ENCODE data around the gene AGBL4.

AGBL4 gene

DNA sequence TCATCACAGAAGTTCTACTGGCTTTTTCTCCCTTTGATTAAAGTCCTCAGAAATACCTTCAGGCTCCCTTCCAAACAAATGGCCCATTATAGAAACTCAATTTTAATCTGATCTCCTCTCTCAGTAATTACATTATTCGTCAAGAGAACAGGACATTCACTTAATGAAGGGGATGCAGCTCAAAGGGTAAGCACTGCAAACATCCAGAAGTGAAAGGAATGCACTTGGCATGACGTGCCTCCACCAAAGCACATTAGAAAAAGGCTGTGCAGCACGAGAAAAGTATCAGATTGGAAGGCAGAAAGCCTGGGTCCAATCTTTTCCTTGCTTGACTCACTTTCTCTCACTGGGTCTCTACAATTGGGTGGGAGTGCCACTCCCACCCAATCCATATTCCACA lies 1024.4 kb downstream of the AGBL4 start:
- DNase-seq, result no peak

DNA sequence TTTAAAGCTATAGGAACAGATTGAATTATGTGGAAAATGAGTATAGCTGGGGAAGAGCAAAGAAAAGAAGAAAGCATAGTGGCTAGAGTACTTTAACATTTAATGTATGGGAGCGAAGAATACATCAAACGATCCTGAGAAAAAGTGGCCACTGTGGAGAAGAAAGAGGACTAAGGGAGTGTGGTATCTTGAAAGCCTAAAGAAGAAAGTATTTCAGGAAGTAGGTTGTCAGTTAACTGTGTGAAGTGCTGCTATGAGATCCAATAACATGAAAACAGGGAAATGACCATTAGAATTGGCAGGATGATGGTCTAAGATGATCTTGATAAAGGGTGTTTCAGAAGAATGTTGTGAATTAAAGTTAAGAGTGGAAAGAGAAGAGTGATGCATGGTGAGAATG lies 1027.4 kb downstream of the AGBL4 start:
- DNase-seq, result no peak

GRCh38 chr1:48988633-48989197 lies 1035.0 kb downstream of the AGBL4 start:
- no peak for DNase-seq

- no peak for DNase-seq
These were observed 1043.8 kb downstream of the AGBL4 start for GRCh38 chr1:48979940-48980339.

DNA sequence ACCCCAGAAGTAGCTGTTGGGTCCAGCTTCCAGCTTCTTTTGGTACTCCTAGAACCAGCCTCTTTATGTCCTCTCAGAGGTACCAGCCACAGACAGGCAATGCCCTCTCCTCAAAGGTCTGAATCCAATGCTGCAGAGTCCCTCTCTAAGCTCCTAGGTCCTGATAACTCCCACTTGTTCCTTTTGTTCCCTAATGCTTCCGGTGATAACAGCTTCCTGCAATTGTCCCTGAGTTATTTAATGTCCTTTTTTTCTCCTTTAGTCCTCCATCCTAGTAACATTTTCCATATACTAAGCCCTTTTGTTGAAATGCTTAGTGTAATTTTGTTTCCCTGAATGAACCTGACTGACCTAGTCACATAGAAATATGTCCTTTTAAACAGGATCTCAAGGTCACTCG lies 1045.3 kb downstream of the AGBL4 start:
- DNase-seq, result no peak

- no peak for DNase-seq
These were observed 1046.5 kb downstream of the AGBL4 start for GRCh38 chr1:48977273-48977672.

DNA sequence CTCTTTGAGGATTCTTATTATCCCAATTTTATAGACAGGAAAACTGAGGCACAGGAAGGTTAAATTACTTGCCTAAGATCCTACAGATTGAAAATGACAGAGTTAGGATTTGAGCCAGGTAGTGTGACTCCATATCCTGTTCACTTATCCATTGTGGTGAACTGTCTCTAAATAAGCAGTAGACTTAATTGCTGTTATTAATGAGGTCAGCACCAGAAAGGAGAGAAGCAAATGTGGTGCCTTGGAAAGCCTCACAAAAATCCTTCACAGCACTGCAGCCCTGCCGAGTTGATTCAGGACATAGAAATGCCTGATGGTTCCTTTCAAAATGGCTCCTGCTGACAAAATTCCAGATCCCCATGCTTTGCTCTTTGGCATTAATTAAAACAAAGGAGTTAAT lies 1053.8 kb downstream of the AGBL4 start:
- DNase-seq, result no peak

GRCh38 chr1:48967318-48967717 lies 1056.4 kb downstream of the AGBL4 start:
- no peak for DNase-seq

DNA sequence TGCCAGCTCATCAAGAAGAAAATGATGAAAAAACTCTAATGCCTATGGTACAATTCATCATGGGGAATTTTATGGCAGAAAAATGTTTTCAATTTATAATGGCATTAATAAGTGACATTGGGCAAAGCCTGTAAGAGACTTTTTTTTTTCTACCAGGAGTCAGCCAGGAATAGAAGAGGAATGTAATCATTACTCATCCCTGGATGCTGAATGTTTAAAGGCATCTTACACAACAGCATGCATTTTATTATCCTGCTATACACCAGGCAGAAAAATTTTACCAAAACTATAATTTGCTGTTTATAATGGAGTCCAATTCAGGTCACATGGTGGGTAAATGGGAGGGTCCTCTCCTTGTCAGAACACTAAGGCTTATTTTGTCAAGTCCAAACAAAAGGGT lies 1057.2 kb downstream of the AGBL4 start:
- DNase-seq, result no peak

GRCh38 chr1:48960320-48960719 lies 1063.4 kb downstream of the AGBL4 start:
- no peak for DNase-seq

GRCh38 chr1:48955774-48956173 lies 1068.0 kb downstream of the AGBL4 start:
- DNase-seq, result no peak

GRCh38 chr1:48953617-48954016 lies 1070.1 kb downstream of the AGBL4 start:
- no peak for DNase-seq

GRCh38 chr1:48948562-48948961 lies 1075.2 kb downstream of the AGBL4 start:
- no peak for DNase-seq

- no peak for DNase-seq
These were observed 1075.8 kb downstream of the AGBL4 start for GRCh38 chr1:48947761-48948537.

- DNase-seq, result no peak
These were observed 1077.7 kb downstream of the AGBL4 start for GRCh38 chr1:48946070-48946469.

- DNase-seq, result no peak
These were observed 1078.9 kb downstream of the AGBL4 start for GRCh38 chr1:48944811-48945210.

GRCh38 chr1:48943826-48944225 lies 1079.9 kb downstream of the AGBL4 start:
- DNase-seq, result no peak

DNA sequence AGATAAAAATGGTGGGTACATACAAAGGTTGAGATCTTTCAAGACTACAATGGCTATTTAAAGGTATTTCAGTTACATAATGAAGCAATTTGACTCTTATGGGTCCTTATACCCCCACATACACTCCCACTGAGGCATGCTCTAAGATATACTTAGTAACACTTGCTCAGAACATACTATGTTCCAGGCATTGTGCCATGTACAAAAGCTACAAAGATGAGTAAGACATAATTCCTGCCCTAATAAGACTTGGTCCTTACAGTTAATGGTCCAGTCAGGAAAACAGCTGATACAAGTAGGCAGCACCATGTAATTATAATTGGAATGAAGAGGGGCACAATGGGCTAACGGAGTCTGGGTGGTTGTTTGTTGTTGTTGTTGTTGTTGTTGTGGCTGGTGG lies 1080.4 kb downstream of the AGBL4 start:
- DNase-seq, result no peak

- no peak for DNase-seq
These were observed 1082.6 kb downstream of the AGBL4 start for GRCh38 chr1:48940962-48941732.

DNA sequence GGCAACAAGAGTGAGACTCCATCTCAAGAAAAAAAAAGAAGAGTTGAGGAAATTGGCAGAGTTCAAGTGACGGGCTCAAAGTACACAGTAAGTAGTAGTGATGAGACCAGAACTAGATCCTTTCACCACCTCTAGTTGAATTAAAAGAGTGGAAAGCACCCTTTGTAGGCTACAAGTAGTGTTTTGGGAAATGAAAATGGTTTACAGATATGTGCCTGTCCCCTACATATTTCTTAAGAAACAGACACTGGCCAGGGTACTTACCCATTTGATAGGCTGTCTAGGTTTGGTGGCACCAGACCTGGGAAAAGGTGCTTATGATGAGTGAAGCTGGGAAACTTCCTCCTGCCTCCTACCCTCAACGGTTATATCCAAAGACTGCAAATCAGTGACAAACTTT lies 1083.4 kb downstream of the AGBL4 start:
- DNase-seq, result no peak

- DNase-seq, result no peak
These were observed 1083.9 kb downstream of the AGBL4 start for GRCh38 chr1:48939828-48940227.

DNA sequence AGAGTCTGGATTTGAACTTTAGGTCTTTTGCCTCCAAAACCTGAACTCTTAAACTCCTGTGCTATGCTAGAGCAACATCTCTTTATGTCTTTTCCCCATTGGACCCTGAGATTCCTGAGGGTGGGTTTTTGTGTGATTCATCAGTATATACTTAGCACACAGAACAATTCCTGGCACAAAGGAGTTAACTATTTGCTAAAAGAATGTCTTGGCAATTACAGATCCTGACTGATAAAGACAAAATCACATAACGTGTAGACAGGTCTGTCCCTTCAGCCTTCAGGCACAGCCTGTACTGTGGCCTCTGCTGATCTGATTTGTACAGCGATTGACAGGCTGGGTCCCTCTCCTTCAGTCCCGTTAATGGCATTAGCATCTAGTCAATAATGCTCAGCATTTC lies 1084.7 kb downstream of the AGBL4 start:
- DNase-seq, result no peak

DNA sequence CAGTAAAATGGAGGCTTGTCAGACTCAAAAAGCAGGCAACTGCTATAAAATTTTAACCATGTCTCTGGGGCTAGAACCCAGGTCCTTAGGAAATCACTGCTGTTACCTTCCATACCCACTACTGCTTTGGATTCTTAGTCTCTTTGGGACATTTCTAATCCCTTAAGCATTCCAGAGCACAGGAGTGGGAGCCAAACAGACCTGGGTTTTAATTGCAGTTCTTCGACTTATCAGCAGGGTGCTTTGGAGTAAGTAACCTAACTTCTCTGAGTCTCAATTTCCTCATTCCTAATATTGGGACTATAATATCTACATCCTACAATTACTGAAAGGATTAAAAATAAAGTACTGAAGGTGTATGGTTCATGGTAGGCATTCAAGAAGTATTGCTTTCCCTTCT lies 1086.0 kb downstream of the AGBL4 start:
- no peak for DNase-seq

GRCh38 chr1:48936436-48936835 lies 1087.3 kb downstream of the AGBL4 start:
- DNase-seq, result no peak

All from activated CD4-positive, alpha-beta T cell treated with anti-CD3 and anti-CD28 coated beads for 4 hours (primary cell).